ENCODE results near the gene SPACA7. TPM values are rescaled to one million over a fixed set of nuclear protein-coding genes. Genes with fewer than 3 reads are reported as not detected.

SPACA7 gene
- total and polyA plus RNA-seq, 2 of the 13 experiments (the other 11 are each of a cell fraction or from before 2014, with no cell fraction given): not detected

GRCh38 chr13:112443995-112444311 lies 67.8 kb downstream of the SPACA7 start (continued):
- no peak for TF ChIP-seq PRDM15 (CRISPR knock-in tag; IDR thresholded peaks at IDR 0.05)
- no peak for TF ChIP-seq ZNF605 (CRISPR knock-in tag; IDR thresholded peaks at IDR 0.05)
- TF ChIP-seq BCLAF1 (IDR thresholded peaks at IDR 0.05): no peak
- TF ChIP-seq TCF7L2 (IDR thresholded peaks at IDR 0.05; ENCODE audit: low read depth, low read length): no peak
- TF ChIP-seq ZNF407 (CRISPR knock-in tag; IDR thresholded peaks at IDR 0.05; ENCODE audit: not compliant biosample characterization): no peak
- no peak for TF ChIP-seq FLYWCH1 (CRISPR knock-in tag; IDR thresholded peaks at IDR 0.05)
- TF ChIP-seq ZNF138 (CRISPR knock-in tag; IDR thresholded peaks at IDR 0.05; ENCODE audit: low read depth): no peak
- TF ChIP-seq MTA1 (CRISPR knock-in tag; IDR thresholded peaks at IDR 0.05; ENCODE audit: borderline replicate concordance): no peak
- 0 out of 2 replicates have a peak, but pooled peaks have one; percentile 4 for TF ChIP-seq SUZ12 (IDR thresholded peaks at IDR 0.05; ENCODE audit: low read depth, low read length)
- peak; percentile 94 for TF ChIP-seq RAD21 (CRISPR knock-in tag; IDR thresholded peaks at IDR 0.05)
- TF ChIP-seq ZNF224 (CRISPR knock-in tag; IDR thresholded peaks at IDR 0.05): no peak
- TF ChIP-seq NONO (IDR thresholded peaks at IDR 0.05): no peak
- TF ChIP-seq NONO (CRISPR knock-in tag; conservative IDR thresholded peaks at IDR 0.05): 0 out of 2 replicates have a peak, but pooled peaks have one; percentile 44
- TF ChIP-seq ZBTB43 (CRISPR knock-in tag; conservative IDR thresholded peaks at IDR 0.05): no peak
- TF ChIP-seq SMAD3 (CRISPR knock-in tag; IDR thresholded peaks at IDR 0.05): no peak

Data from HepG2 (cell line).